DND-41 (cell line): Measurements from ENCODE around the gene RAB3C.
"Not testable (repeated sequence)": the region's sequence is repeated elsewhere in the genome, so short reads cannot be mapped to it uniquely, and the experiment has no call there.

Experiments
- ATAC-seq: fragments of 200-7000 bp; cut with Tn5 transposase; 3 replicates; pipeline ENCODE4 v1.9.1; 2021; ENCODE audit warnings: low read depth; ENCODE audit not compliant: insufficient read depth
- DNase-seq: peaks from one replicate; pipeline ENCODE4 v3.0.0-alpha.2; 2020
- H2AFZ ChIP-seq: 2 replicates; pipeline ENCODE4 v1.6.0; 2012; ENCODE audit warnings: low read depth, low read length
- H3K27ac ChIP-seq: 2 replicates; pipeline ENCODE4 v1.5.1; 2012; ENCODE audit warnings: low read length, inconsistent platforms
- H3K27me3 ChIP-seq: fragments of 200-600 bp; sonication (generic); 2 replicates; pipeline ENCODE4 v1.6.0; 2012; ENCODE audit warnings: low read length, mild to moderate bottlenecking, inconsistent platforms; ENCODE audit not compliant: insufficient read depth, poor library complexity
- H3K36me3 ChIP-seq: 2 replicates; pipeline ENCODE4 v1.5.1; 2012; ENCODE audit warnings: low read length, inconsistent platforms; ENCODE audit not compliant: insufficient read depth
- H3K4me1 ChIP-seq: 2 replicates; pipeline ENCODE4 v1.5.1; 2012; ENCODE audit warnings: mild to moderate bottlenecking, low read length; ENCODE audit not compliant: insufficient read depth
- H3K4me2 ChIP-seq: 2 replicates; pipeline ENCODE4 v1.6.0; 2012; ENCODE audit warnings: mild to moderate bottlenecking, moderate library complexity, low read length, inconsistent platforms; ENCODE audit not compliant: insufficient read depth
- H3K4me3 ChIP-seq, 2 experiments: fragments of 200-600 bp in 1 of 2; shearing (Covaris generic) in 1 of 2; 2 replicates each; pipeline ENCODE4 v1.5.1; 2012 to 2016; ENCODE audit warnings: inconsistent platforms in 2 of 2, low read length in 2 of 2, mild to moderate bottlenecking in 2 of 2, low read depth in 1 of 2, moderate library complexity in 1 of 2
- H3K79me2 ChIP-seq: 2 replicates; pipeline ENCODE4 v1.6.0; 2012; ENCODE audit warnings: low read length, inconsistent platforms; ENCODE audit not compliant: insufficient read depth
- H3K9ac ChIP-seq: 2 replicates; pipeline ENCODE4 v1.6.0; 2012; ENCODE audit warnings: low read depth, mild to moderate bottlenecking, inconsistent platforms, low read length, moderate library complexity
- H3K9me3 ChIP-seq: 2 replicates; pipeline ENCODE4 v1.5.1; 2012; ENCODE audit warnings: low read length, moderate library complexity, mild to moderate bottlenecking, inconsistent platforms; ENCODE audit not compliant: insufficient read depth, severe bottlenecking
- H4K20me1 ChIP-seq: 2 replicates; pipeline ENCODE4 v1.6.0; 2012; ENCODE audit warnings: low read length; ENCODE audit not compliant: insufficient read depth
- EZH2 ChIP-seq: IDR thresholded peaks from 3 replicates; pipeline ENCODE4 v1.6.1; 2012; ENCODE audit warnings: borderline replicate concordance, low read depth, mild to moderate bottlenecking, moderate library complexity, low read length, inconsistent platforms; ENCODE audit not compliant: severe bottlenecking
- TF ChIP-seq, protein P1 (sequence below): IDR thresholded peaks from 2 replicates; pipeline ENCODE4 v1.5.1; 2012; ENCODE audit warnings: borderline replicate concordance, low read length, moderate library complexity, mild to moderate bottlenecking; ENCODE audit not compliant: poor library complexity, severe bottlenecking; ENCODE audit errors: extremely low read depth

Gene RAB3C

DNA sequence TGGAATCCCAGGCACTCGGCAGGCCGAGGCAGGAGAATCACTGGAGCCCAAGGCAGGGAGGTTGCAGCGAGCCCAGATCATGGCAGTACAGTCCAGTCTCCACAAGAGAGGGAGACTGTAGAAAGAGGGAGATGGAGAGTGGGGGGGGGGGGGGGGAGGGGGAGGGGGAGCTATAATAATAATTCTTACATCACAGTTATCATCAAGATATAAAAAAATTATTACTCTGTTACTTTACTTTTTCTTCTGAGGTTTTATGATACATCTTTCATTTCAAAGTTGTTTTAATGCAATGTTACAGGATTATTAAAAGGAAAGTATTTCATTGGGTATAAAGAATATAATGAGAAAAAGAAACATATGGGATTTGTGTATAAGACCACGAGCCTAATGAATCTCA lies 17.8 kb upstream of the RAB3C start:
- DNase-seq (no peak), ATAC-seq (no peak)
- H3K79me2 ChIP-seq: no peaks in the 10 kb centered on the region
- H3K9ac ChIP-seq: no peak overlapping the region
- no peaks in the 10 kb centered on the region for H3K36me3 ChIP-seq
- no peaks in the 10 kb centered on the region for H3K9me3 ChIP-seq
- H3K4me2 ChIP-seq: no peak overlapping the region
- H3K27ac ChIP-seq: no peak overlapping the region
- no peaks in the 10 kb centered on the region for H3K27me3 ChIP-seq
- no peak overlapping the region for H2AFZ ChIP-seq
- TF ChIP-seq, protein P1, sequence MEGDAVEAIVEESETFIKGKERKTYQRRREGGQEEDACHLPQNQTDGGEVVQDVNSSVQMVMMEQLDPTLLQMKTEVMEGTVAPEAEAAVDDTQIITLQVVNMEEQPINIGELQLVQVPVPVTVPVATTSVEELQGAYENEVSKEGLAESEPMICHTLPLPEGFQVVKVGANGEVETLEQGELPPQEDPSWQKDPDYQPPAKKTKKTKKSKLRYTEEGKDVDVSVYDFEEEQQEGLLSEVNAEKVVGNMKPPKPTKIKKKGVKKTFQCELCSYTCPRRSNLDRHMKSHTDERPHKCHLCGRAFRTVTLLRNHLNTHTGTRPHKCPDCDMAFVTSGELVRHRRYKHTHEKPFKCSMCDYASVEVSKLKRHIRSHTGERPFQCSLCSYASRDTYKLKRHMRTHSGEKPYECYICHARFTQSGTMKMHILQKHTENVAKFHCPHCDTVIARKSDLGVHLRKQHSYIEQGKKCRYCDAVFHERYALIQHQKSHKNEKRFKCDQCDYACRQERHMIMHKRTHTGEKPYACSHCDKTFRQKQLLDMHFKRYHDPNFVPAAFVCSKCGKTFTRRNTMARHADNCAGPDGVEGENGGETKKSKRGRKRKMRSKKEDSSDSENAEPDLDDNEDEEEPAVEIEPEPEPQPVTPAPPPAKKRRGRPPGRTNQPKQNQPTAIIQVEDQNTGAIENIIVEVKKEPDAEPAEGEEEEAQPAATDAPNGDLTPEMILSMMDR: no peak
- no peak for TF ChIP-seq EZH2
- H3K4me1 ChIP-seq: no peaks in the 10 kb centered on the region
- no peaks in the 10 kb centered on the region for H4K20me1 ChIP-seq
- no peak overlapping the region for H3K4me3 ChIP-seq

DNA sequence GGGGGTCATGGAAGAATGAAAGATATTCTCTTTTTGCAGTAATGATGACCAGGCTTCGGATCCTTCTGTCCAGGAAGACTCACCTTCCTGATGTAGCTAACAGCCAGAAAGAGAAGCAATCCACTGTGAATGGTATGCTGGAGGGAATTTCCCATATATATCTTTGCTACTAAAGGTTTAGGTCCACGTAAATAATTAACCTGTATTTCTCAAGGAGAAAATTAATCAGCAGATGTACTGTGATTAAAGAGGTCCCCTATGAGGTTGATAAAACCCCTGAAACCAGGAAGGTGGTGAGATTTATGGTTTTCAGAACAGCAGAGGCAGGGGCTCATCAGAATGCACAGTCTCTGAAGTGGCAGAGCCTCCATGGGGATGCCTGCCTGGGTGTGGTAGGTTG lies 11.4 kb upstream of the RAB3C start:
- H3K27ac ChIP-seq: no peak overlapping the region
- TF ChIP-seq, protein P1: no peak
- TF ChIP-seq EZH2: no peak
- H3K4me1 ChIP-seq: no peaks in the 10 kb centered on the region
- H3K27me3 ChIP-seq: no peaks in the 10 kb centered on the region
- ATAC-seq (no peak), DNase-seq (no peak)
- H3K9ac ChIP-seq: no peak overlapping the region
- H3K36me3 ChIP-seq: no peaks in the 10 kb centered on the region
- no peaks in the 10 kb centered on the region for H3K9me3 ChIP-seq
- no peaks in the 10 kb centered on the region for H4K20me1 ChIP-seq
- no peak overlapping the region for H3K4me2 ChIP-seq
- H3K4me3 ChIP-seq: no peak overlapping the region
- H3K79me2 ChIP-seq: no peaks in the 10 kb centered on the region
- H2AFZ ChIP-seq: no peak overlapping the region

DNA sequence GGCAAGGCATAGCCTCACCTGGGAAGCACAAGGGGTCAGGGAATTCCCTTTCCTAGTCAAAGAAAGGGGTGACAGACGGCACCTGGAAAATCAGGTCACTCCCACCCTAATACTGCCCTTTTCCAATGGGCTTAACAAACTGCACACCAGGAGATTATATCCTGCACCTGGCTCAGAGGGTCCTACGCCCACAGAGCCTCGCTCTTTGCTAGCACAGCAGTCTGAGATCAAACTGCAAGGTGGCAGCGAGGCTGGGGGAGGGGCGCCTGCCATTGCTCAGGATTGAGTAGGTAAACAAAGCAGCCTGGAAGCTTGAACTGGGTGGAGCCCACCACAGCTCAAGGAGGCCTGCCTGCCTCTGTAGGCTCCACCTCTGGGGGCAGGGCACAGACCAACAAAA lies 9.9 kb upstream of the RAB3C start:
- H3K36me3 ChIP-seq, H3K4me1 ChIP-seq, H2AFZ ChIP-seq, H3K4me3 ChIP-seq, H3K79me2 ChIP-seq, H4K20me1 ChIP-seq, H3K27me3 ChIP-seq, H3K27ac ChIP-seq, H3K4me2 ChIP-seq, H3K9ac ChIP-seq, H3K9me3 ChIP-seq, ATAC-seq, DNase-seq: not testable (repeated sequence)

DNA sequence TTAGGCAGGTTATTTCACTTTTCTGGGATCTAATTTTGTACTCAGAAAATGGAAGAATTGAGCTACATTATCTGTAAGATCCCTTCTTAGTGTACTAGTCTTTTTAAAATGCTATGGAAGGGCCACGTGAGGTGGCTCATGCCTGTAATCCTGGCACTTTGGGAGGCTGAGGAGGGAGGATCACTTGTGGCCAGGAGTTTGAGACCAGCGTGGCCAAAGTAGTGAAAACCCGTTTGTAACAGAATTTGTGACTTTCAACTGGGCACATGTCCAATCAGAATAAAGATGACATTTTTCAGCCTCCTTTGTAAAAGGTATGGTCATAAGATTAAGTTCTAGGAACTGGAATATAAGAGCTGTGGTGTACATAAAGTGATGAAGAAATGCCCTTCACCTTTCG lies 3.1 kb upstream of the RAB3C start:
- Histone ChIP-seq H3K9ac (no peak overlapping the region), H3K27me3 (no peaks in the 10 kb centered on the region), H3K27ac (no peak overlapping the region), H3K36me3 (no peaks in the 10 kb centered on the region), H3K79me2 (no peaks in the 10 kb centered on the region), H3K9me3 (no peaks in the 10 kb centered on the region), H3K4me3 (no peak overlapping the region), H3K4me1 (no peaks in the 10 kb centered on the region), H3K4me2 (no peak overlapping the region), H2AFZ (no peak overlapping the region), H4K20me1 (no peaks in the 10 kb centered on the region)
- TF ChIP-seq EZH2: no peak
- TF ChIP-seq, protein P1: no peak
- DNase-seq (no peak), ATAC-seq (no peak)
